MM.1S (cell line): ENCODE results near the gene KCNIP1.

Experiments
- CTCF ChIP-seq: fragments of 300-600 bp; sonication (generic); IDR thresholded peaks from 2 replicates; pipeline ENCODE4 v1.5.1; 2016; ENCODE audit warnings: antibody characterized with exemption, low read length, mixed read lengths
- EZH2 ChIP-seq: fragments of 300-600 bp; sonication (generic); optimal IDR thresholded peaks from 2 replicates; pipeline ENCODE3; 2017; ENCODE audit warnings: low read depth, mild to moderate bottlenecking, antibody characterized with exemption, low read length, mixed read lengths

GRCh38 chr5:170694911-170695310 is 191.1 kb downstream of the KCNIP1 start:
- TF ChIP-seq CTCF (no peak), EZH2 (no peak)
